SK-N-SH (cell line): ENCODE data around the gene UNK. TPM values are rescaled to one million over a fixed set of nuclear protein-coding genes. Genes with fewer than 3 reads are reported as not detected.

Experiments used
- CTCF ChIA-PET: fragments of 300-600, 350-600 bp; formaldehyde crosslinking; extraction: SDS; loops from one replicate; lab custom pipeline; 2021; lab: Yijun Ruan, JAX
- POLR2A ChIA-PET: fragments of 350-600 bp; sonication (Branson Sonifier 250); formaldehyde crosslinking; extraction: SDS; loops from one replicate; lab custom pipeline; 2020; ENCODE audit warnings: antibody characterized with exemption, inconsistent platforms; lab: Yijun Ruan, JAX
- DNase-seq: peaks from one replicate; pipeline ENCODE4 v3.0.0; 2012
- H2AFZ ChIP-seq: fragments of 200-600 bp; sonication (generic); 2 replicates; pipeline ENCODE4 v1.8.1; 2016; ENCODE audit warnings: antibody characterized with exemption, mild to moderate bottlenecking, low read depth
- H3F3A ChIP-seq: fragments of 200-600 bp; sonication (generic); replicated peaks from 2 replicates; pipeline ENCODE3; 2016; ENCODE audit warnings: antibody characterized with exemption, mild to moderate bottlenecking; ENCODE audit not compliant: insufficient read depth
- H3K27ac ChIP-seq, 2 experiments: fragments of 200-500 bp in 1 of 2; fragments of 200-600 bp in 1 of 2; sonication (Bioruptor generic) in 1 of 2; sonication (generic), shearing (Covaris generic) in 1 of 2; 2 replicates each; pipeline versions ENCODE4 v1.5.1 to v1.6.1; 2014 to 2016; ENCODE audit warnings: low read depth in 2 of 2, inconsistent platforms in 1 of 2, low read length in 1 of 2, mild to moderate bottlenecking in 1 of 2, mixed read lengths in 1 of 2
- H3K27me3 ChIP-seq: fragments of 200-600 bp; sonication (generic), shearing (Covaris generic); 2 replicates; pipeline ENCODE4 v1.6.1; 2016; ENCODE audit warnings: mixed run types; ENCODE audit not compliant: insufficient read depth
- H3K36me3 ChIP-seq, 2 experiments: fragments of 200-500 bp in 1 of 2; fragments of 200-600 bp in 1 of 2; sonication (Bioruptor generic) in 1 of 2; sonication (generic) in 1 of 2; replicated peaks in 1 of 2; 2 replicates each; pipeline versions ENCODE3 to v1.5.1; 2014 to 2016; ENCODE audit warnings: low read length in 1 of 2, mild to moderate bottlenecking in 1 of 2; ENCODE audit not compliant: insufficient read depth in 2 of 2, control insufficient read depth in 1 of 2
- H3K4me1 ChIP-seq, 2 experiments: fragments of 200-500 bp in 1 of 2; fragments of 200-600 bp in 1 of 2; sonication (Bioruptor generic) in 1 of 2; sonication (generic), shearing (Covaris generic) in 1 of 2; 2 replicates each; pipeline versions ENCODE4 v1.5.1 to v1.6.1; 2014 to 2016; ENCODE audit warnings: low read depth in 1 of 2, low read length in 1 of 2, mixed run types in 1 of 2; ENCODE audit not compliant: insufficient read depth in 2 of 2, control insufficient read depth in 1 of 2
- H3K4me2 ChIP-seq: fragments of 200-600 bp; sonication (generic), shearing (Covaris generic); 2 replicates; pipeline ENCODE4 v1.6.1; 2017; ENCODE audit warnings: mixed run types
- H3K4me3 ChIP-seq, 2 experiments: fragments of 200-500 bp in 1 of 2; fragments of 200-600 bp in 1 of 2; sonication (Bioruptor generic) in 1 of 2; sonication (generic), shearing (Covaris generic) in 1 of 2; 2 replicates each; pipeline versions ENCODE4 v1.5.1 to v1.8.1; 2014 to 2016; ENCODE audit warnings: low read depth in 2 of 2, inconsistent platforms in 1 of 2, low read length in 1 of 2, mild to moderate bottlenecking in 1 of 2, mixed read lengths in 1 of 2, moderate library complexity in 1 of 2
- H3K79me2 ChIP-seq: fragments of 200-600 bp; sonication (generic); 2 replicates; pipeline ENCODE4 v1.8.1; 2017; ENCODE audit warnings: mild to moderate bottlenecking; ENCODE audit not compliant: insufficient read depth
- H3K9ac ChIP-seq: fragments of 200-600 bp; sonication (generic); 2 replicates; pipeline ENCODE4 v1.6.1; 2017; ENCODE audit warnings: mixed run types
- H3K9me2 ChIP-seq: fragments of 200-600 bp; sonication (generic); 2 replicates; pipeline ENCODE4 v1.6.1; 2017; ENCODE audit warnings: mixed run types
- H3K9me3 ChIP-seq: fragments of 200-600 bp; sonication (generic); 2 replicates; pipeline ENCODE4 v1.6.1; 2017; ENCODE audit warnings: mixed run types, mild to moderate bottlenecking, moderate library complexity
- H4K20me1 ChIP-seq: fragments of 200-600 bp; sonication (generic); 2 replicates; pipeline ENCODE4 v1.6.1; 2017; ENCODE audit warnings: mild to moderate bottlenecking, mixed run types; ENCODE audit not compliant: insufficient read depth
- CTCF ChIP-seq: fragments of 200-600 bp; sonication (generic); IDR thresholded peaks from 2 replicates; pipeline ENCODE4 v1.6.1; 2017; ENCODE audit warnings: antibody characterized with exemption, mild to moderate bottlenecking, moderate library complexity
- ELF1 ChIP-seq: IDR thresholded peaks from 2 replicates; pipeline ENCODE4 v1.4.0; 2012
- EP300 ChIP-seq, 2 experiments: IDR thresholded peaks; 2 replicates each; pipeline versions ENCODE4 v1.4.0 to v1.6.1; 2012; ENCODE audit warnings: borderline replicate concordance in 1 of 2, low read depth in 1 of 2, low read length in 1 of 2
- FOSL2 ChIP-seq: IDR thresholded peaks from 2 replicates; pipeline ENCODE4 v1.4.0; 2012; ENCODE audit warnings: low read depth, mild to moderate bottlenecking, moderate library complexity, borderline replicate concordance
- FOXM1 ChIP-seq: IDR thresholded peaks from 2 replicates; pipeline ENCODE4 v1.4.0; 2012; ENCODE audit warnings: low read depth, mild to moderate bottlenecking
- GABPA ChIP-seq: IDR thresholded peaks from 2 replicates; pipeline ENCODE4 v1.4.0; 2012; ENCODE audit warnings: low read depth, mild to moderate bottlenecking
- GATA2 ChIP-seq: sonication (generic); formaldehyde crosslinking; IDR thresholded peaks from 2 replicates; pipeline ENCODE4 v1.5.0; 2020; ENCODE audit warnings: mild to moderate bottlenecking, missing genetic modification reagents
- JUND ChIP-seq: IDR thresholded peaks from 2 replicates; pipeline ENCODE4 v1.4.0; 2012
- MAX ChIP-seq: IDR thresholded peaks from 2 replicates; pipeline ENCODE4 v1.4.0; 2012; ENCODE audit warnings: low read depth
- MEF2A ChIP-seq: IDR thresholded peaks from 2 replicates; pipeline ENCODE4 v1.4.0; 2012; ENCODE audit warnings: low read depth, borderline replicate concordance
- RAD21 ChIP-seq: IDR thresholded peaks from 2 replicates; pipeline ENCODE4 v1.6.1; 2012; ENCODE audit warnings: mild to moderate bottlenecking, low read length
- REST ChIP-seq: IDR thresholded peaks from 2 replicates; pipeline ENCODE4 v1.6.1; 2012; ENCODE audit warnings: mild to moderate bottlenecking, low read depth, low read length, moderate library complexity
- RFX5 ChIP-seq: IDR thresholded peaks from 2 replicates; pipeline ENCODE4 v1.6.1; 2012; ENCODE audit warnings: mild to moderate bottlenecking, improper control_type of control experiment, low read length
- RXRA ChIP-seq: IDR thresholded peaks from 2 replicates; pipeline ENCODE4 v1.4.0; 2012; ENCODE audit warnings: low read depth, mild to moderate bottlenecking, borderline replicate concordance
- TAF1 ChIP-seq: IDR thresholded peaks from 2 replicates; pipeline ENCODE4 v1.6.1; 2012; ENCODE audit warnings: low read depth, mild to moderate bottlenecking, low read length, moderate library complexity, borderline replicate concordance
- TEAD4 ChIP-seq: IDR thresholded peaks from 2 replicates; pipeline ENCODE4 v1.4.0; 2012; ENCODE audit warnings: mild to moderate bottlenecking, borderline replicate concordance; ENCODE audit not compliant: insufficient read depth
- USF1 ChIP-seq: IDR thresholded peaks from 2 replicates; pipeline ENCODE4 v1.4.0; 2012; ENCODE audit warnings: low read depth, borderline replicate concordance
- USF2 ChIP-seq: fragments of 150-350 bp; IDR thresholded peaks from 2 replicates; pipeline ENCODE4 v1.6.1; 2017; ENCODE audit warnings: antibody characterized with exemption, low read length, low read depth, borderline replicate concordance
- WGBS: methylation state at CpG from one replicate; pipeline ENCODE4 v1.1.6; 2017; ENCODE audit warnings: low lambda C conversion rate; 5-methylcytosine and 5-hydroxymethylcytosine counted together
- polyA plus RNA-seq, 3 experiments: library from polyadenylated mRNA; depleted of rRNA; stranded (reverse); fragments of >200 nt; gene quantifications; 2 replicates each; pipeline ENCODE4 v1.2.3, GENCODE V29; 2012

The UNK gene
- polyA plus RNA-seq, 1 of the 3 experiments (the other 2 are of a cell fraction), result 24.8 TPM

GRCh38 chr17:75763613-75764416 is 20.8 kb upstream of the UNK start:
- peak overlapping the region in 1 of 2 experiments; percentile 44; a peak in 1 of 4 replicates for H3K27ac ChIP-seq
- peak overlapping the region; percentile 71 for H3K9ac ChIP-seq
- peak overlapping the region; percentile 98 for H3K4me2 ChIP-seq
- peak overlapping the region; percentile 99 for H2AFZ ChIP-seq
- H3K4me1 ChIP-seq, result peaks cover 8 to 13% of the 10 kb centered on the region in 2 experiments; a peak in 2 of 4 replicates
- no peaks in the 10 kb centered on the region for H3K9me2 ChIP-seq
- TF ChIP-seq TAF1, result no peak
- TF ChIP-seq ELF1, result no peak
- no peak for TF ChIP-seq EP300 (IDR thresholded peaks at IDR 0.05; ENCODE audit: borderline replicate concordance in 1 of 2, low read depth in 1 of 2, low read length in 1 of 2)
- TF ChIP-seq RXRA, result no peak
- TF ChIP-seq REST, result no peak
- TF ChIP-seq JUND, result no peak
- no peak for TF ChIP-seq RFX5
- TF ChIP-seq USF2, result no peak
- H3K27me3 ChIP-seq, result no peaks in the 10 kb centered on the region
- WGBS, result 83% methylated on average over 6 of the region's 16 CpGs
- no peaks in the 10 kb centered on the region for H4K20me1 ChIP-seq
- peaks cover 0 to 3% of the 10 kb centered on the region in 2 experiments for H3K36me3 ChIP-seq
- ChIA-PET CTCF (interaction anchor here (0.7 to 31.4 kb wide), 16 partner anchors 9 to 698 kb away, joined by 3 to 1370 read pairs (median 12); partner anchors contain the start of genes SMIM5, TRIM65, UNC13D and UNK), POLR2A (interaction anchor here (1.1 to 8.4 kb wide), 6 partner anchors 9 to 35 kb away, joined by 3 to 161 read pairs (median 9); partner anchors contain the start of gene UNK)
- H3K4me3 ChIP-seq, result peak overlapping the region; percentile 58 to 92
- no peaks in the 10 kb centered on the region for H3K9me3 ChIP-seq
- peaks cover 20% of the 10 kb centered on the region for H3F3A ChIP-seq
- H3K79me2 ChIP-seq, result no peaks in the 10 kb centered on the region
- DNase-seq, result peak; percentile 47

- 30% methylated on average over 4 of the region's 14 CpGs for WGBS
- H3K36me3 ChIP-seq, result peaks cover 0 to 3% of the 10 kb centered on the region in 2 experiments
- no peaks in the 10 kb centered on the region for H3K9me3 ChIP-seq
- no peak for DNase-seq
- peaks cover 8 to 15% of the 10 kb centered on the region in 2 experiments; a peak in 2 of 4 replicates for H3K4me1 ChIP-seq
- H3K9me2 ChIP-seq, result no peaks in the 10 kb centered on the region
- peak overlapping the region; percentile 98 for H3K4me2 ChIP-seq
- ChIA-PET POLR2A (interaction anchor here (1.1 to 8.4 kb wide), 6 partner anchors 10 to 66 kb away, joined by 3 to 161 read pairs (median 9); partner anchors contain the start of gene UNK), CTCF (interaction anchor here (0.7 to 31.4 kb wide), 17 partner anchors 10 to 698 kb away, joined by 3 to 1370 read pairs (median 9); partner anchors contain the start of genes SMIM5, TRIM65, UNC13D and UNK)
- H3K79me2 ChIP-seq, result no peaks in the 10 kb centered on the region
- peak overlapping the region; percentile 71 for H3K9ac ChIP-seq
- TF ChIP-seq GABPA (no peak), RXRA (no peak), MEF2A (no peak), RAD21 (no peak), USF1 (no peak), TEAD4 (no peak), GATA2 (no peak), CTCF (peak; percentile 66; the same call in 1 of the 2 replicates), MAX (no peak), JUND (no peak), FOXM1 (0 out of 2 replicates have a peak, but pooled peaks have one; percentile 12), TAF1 (no peak), FOSL2 (no peak)
- peak overlapping the region; percentile 33 to 44; a peak in 3 of 4 replicates for H3K27ac ChIP-seq
- no peaks in the 10 kb centered on the region for H3K27me3 ChIP-seq
- peaks cover 20% of the 10 kb centered on the region for H3F3A ChIP-seq
- no peaks in the 10 kb centered on the region for H4K20me1 ChIP-seq
- peak overlapping the region; percentile 58 to 92 for H3K4me3 ChIP-seq
- peak overlapping the region; percentile 99 for H2AFZ ChIP-seq
These were observed 20.2 kb upstream of the UNK start for GRCh38 chr17:75764417-75764710.
